A673 (cell line): ENCODE measurements around the gene COL4A4. TPM values are rescaled to one million over a fixed set of nuclear protein-coding genes. Genes with fewer than 3 reads are reported as not detected.

Experiments
- BruUV-seq: library from RNA; stranded (reverse); fragments of 400-500 nt; replicated peaks from 2 replicates; lab custom pipeline; 2021; lab: Mats Ljungman, UMichigan
- CTCF ChIA-PET: fragments of 300-600 bp; sonication (Branson Sonifier 250); formaldehyde crosslinking; loops from one replicate; lab custom pipeline; 2022; ENCODE audit warnings: antibody characterized with exemption; lab: Charles Lee
- POLR2A ChIA-PET: fragments of 300-600 bp; sonication (Branson Sonifier 250); formaldehyde crosslinking; loops from one replicate; lab custom pipeline; 2022; ENCODE audit warnings: antibody characterized with exemption; ENCODE audit not compliant: low non-redundant PET; lab: Charles Lee
- DNase-seq: peaks from one replicate; pipeline ENCODE4 v3.0.0-alpha.2; 2015; ENCODE audit warnings: low spot score
- H3K27ac ChIP-seq: fragments of 200-600 bp; sonication (generic); 2 replicates; pipeline ENCODE4 v1.5.1; 2016; ENCODE audit warnings: mixed run types, low read depth, mild to moderate bottlenecking, mixed read lengths, antibody characterized with exemption, low read length; ENCODE audit not compliant: poor library complexity, severe bottlenecking
- H3K27me3 ChIP-seq: fragments of 200-600 bp; sonication (generic); replicated peaks from 2 replicates; pipeline ENCODE4 v1.6.1; 2017; ENCODE audit warnings: mixed run types, low read depth, mild to moderate bottlenecking, mixed read lengths, antibody characterized with exemption, low read length; ENCODE audit not compliant: insufficient read depth, poor library complexity
- H3K36me3 ChIP-seq: fragments of 200-600 bp; sonication (generic); 2 replicates; pipeline ENCODE4 v1.6.1; 2016; ENCODE audit warnings: mixed run types, mild to moderate bottlenecking, mixed read lengths, antibody characterized with exemption, low read length; ENCODE audit not compliant: insufficient read depth, poor library complexity, severe bottlenecking
- H3K4me1 ChIP-seq: fragments of 200-600 bp; sonication (generic); 2 replicates; pipeline ENCODE4 v1.6.1; 2017; ENCODE audit warnings: mixed run types, mild to moderate bottlenecking, mixed read lengths, antibody characterized with exemption, low read length; ENCODE audit not compliant: insufficient read depth, poor library complexity, severe bottlenecking
- H3K4me3 ChIP-seq: fragments of 200-600 bp; sonication (generic); 2 replicates; pipeline ENCODE4 v1.5.1; 2016; ENCODE audit warnings: low read depth, mixed run types, mild to moderate bottlenecking, mixed read lengths, low read length; ENCODE audit not compliant: poor library complexity, severe bottlenecking
- H3K9me3 ChIP-seq: fragments of 200-600 bp; sonication (generic); 2 replicates; pipeline ENCODE4 v1.6.1; 2016; ENCODE audit warnings: mixed run types, low read depth, mild to moderate bottlenecking, mixed read lengths, antibody characterized with exemption, low read length; ENCODE audit not compliant: poor library complexity, severe bottlenecking
- EZH2 ChIP-seq: fragments of 200-600 bp; sonication (generic); IDR thresholded peaks from 2 replicates; pipeline ENCODE4 v1.6.1; 2017; ENCODE audit warnings: borderline replicate concordance, low read depth, mild to moderate bottlenecking, mixed read lengths, antibody characterized with exemption, low read length; ENCODE audit not compliant: poor library complexity, severe bottlenecking
- intact Hi-C: fragments of 100-400 bp; cut with micrococcal nuclease; formaldehyde crosslinking; loops from one replicate; pipeline ENCODE4 v1.10.0; 2022; ENCODE audit not compliant: unreplicated experiment
- total RNA-seq: library from RNA; stranded (reverse); gene quantifications from 2 replicates; pipeline ENCODE4 v1.2.3, GENCODE V29; 2021
- TF ChIP-seq, protein P1 (sequence below): fragments of 300-800, 200-600 bp; sonication (generic); conservative IDR thresholded peaks from 2 replicates; pipeline ENCODE4 v1.5.1; 2017; ENCODE audit warnings: low read depth, mild to moderate bottlenecking, antibody characterized with exemption, low read length, moderate library complexity, mixed read lengths

Gene COL4A4
- total RNA-seq, 1 experiment from 2014 or later = not detected

DNA sequence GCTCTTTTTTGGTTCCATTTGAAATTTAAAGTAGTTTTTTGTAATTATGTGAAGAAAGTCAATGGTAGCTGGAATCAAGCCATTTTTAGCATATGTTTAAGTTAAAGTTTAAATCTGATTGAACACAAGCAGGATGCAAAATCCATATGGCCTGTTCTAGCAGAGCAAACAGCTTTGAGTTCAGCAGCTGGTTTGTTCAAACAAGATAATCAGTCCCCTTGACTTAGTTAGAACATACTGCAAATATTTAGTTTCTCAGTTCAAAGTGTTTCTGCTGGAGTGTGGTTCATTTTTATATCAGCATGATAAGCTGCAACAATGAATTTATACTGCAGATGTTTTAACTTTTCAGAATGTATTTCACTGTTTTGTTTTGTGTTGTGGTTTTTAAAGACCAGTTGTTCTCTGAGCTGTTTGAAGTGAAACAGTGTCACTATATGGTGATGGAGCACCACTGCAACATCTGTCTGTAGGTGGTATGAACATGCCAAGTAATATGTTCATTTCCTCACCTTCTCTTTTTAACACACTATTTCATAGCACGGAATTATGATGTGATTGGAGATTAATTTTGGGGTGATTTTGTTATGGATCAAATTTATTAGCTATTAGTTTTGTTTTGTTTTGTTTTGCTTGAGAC lies 125.3 kb downstream of the COL4A4 start:
- TF ChIP-seq, protein P1, sequence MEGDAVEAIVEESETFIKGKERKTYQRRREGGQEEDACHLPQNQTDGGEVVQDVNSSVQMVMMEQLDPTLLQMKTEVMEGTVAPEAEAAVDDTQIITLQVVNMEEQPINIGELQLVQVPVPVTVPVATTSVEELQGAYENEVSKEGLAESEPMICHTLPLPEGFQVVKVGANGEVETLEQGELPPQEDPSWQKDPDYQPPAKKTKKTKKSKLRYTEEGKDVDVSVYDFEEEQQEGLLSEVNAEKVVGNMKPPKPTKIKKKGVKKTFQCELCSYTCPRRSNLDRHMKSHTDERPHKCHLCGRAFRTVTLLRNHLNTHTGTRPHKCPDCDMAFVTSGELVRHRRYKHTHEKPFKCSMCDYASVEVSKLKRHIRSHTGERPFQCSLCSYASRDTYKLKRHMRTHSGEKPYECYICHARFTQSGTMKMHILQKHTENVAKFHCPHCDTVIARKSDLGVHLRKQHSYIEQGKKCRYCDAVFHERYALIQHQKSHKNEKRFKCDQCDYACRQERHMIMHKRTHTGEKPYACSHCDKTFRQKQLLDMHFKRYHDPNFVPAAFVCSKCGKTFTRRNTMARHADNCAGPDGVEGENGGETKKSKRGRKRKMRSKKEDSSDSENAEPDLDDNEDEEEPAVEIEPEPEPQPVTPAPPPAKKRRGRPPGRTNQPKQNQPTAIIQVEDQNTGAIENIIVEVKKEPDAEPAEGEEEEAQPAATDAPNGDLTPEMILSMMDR = no peak
- no peak for TF ChIP-seq EZH2
- ChIA-PET CTCF (no interaction called here), POLR2A (no interaction called here)

DNA sequence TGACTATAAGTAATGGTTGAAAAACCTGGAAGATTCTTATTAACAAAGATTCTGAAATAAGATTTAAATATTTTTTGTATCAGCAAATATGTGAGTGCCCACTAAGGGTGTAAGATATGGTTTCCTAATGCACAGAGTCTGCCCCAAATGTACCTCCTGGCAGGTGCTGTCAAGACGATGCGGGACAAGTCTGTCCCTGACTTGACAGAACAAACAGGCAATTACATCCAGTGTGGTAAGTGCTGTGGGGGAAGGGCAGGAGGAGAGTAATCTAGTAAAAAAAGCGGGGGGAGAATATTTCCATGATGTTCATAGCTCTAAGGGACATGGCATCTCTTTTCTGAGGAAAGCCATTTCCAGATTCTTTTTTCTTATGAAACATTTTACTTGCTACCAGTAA lies 127.5 kb downstream of the COL4A4 start:
- Histone ChIP-seq H3K4me1 (no peaks in the 10 kb centered on the region), H3K36me3 (no peaks in the 10 kb centered on the region), H3K27me3 (no peaks in the 10 kb centered on the region), H3K27ac (no peak overlapping the region), H3K9me3 (no peaks in the 10 kb centered on the region), H3K4me3 (no peak overlapping the region)
- no TSS peak for BruUV-seq
- intact Hi-C loops = no loop called here
- CTCF ChIA-PET = no interaction called here
- no peak for DNase-seq
- POLR2A ChIA-PET = no interaction called here
- TF ChIP-seq, protein P1 = no peak
- no peak for TF ChIP-seq EZH2

More for the DNA sequence above, 125.3 kb downstream of the COL4A4 start:
- Histone ChIP-seq H3K4me3 (no peak overlapping the region), H3K27me3 (no peaks in the 10 kb centered on the region), H3K9me3 (no peaks in the 10 kb centered on the region), H3K27ac (no peak overlapping the region), H3K4me1 (no peaks in the 10 kb centered on the region), H3K36me3 (no peaks in the 10 kb centered on the region)
- intact Hi-C loops = no loop called here
- no TSS peak for BruUV-seq
- DNase-seq = no peak

DNA sequence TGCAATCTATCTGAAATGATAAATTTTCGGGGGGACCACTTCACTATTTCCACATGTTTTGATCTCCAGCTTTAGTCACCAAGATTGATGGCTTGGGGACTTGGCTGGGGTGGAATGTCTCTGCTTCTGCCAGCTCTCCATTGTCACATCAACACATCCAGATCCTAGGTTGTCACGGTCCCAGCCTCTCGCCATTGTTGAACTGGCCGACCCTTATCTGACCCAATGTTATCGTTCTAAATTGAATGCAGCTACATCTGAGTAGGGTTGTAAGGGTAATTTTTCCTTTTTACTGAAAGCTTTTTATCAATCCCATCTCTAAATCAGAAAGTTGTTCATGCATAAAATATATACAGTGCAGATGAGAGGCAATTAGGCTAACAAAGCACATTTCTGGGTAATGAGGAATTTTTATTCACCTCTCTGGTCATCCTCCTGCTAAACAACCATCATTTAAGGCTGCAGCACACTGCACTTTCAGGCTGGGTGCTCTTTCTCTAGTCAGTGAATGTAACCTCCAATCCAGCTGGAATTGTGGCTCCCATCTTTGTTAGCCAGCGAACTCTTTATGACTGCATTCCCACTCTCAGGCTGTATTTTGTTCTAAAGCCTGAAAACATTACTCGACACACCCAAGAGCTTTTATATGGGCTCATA lies 128.2 kb downstream of the COL4A4 start:
- CTCF ChIA-PET = interaction anchor here (0.6 kb wide), 2 partner anchors 21 to 236 kb away, joined by 4 to 8 read pairs; partner anchors contain the start of gene IRS1

More for the DNA sequence above, 128.2 kb downstream of the COL4A4 start:
- DNase-seq = no peak
- H3K4me1 ChIP-seq = no peaks in the 10 kb centered on the region
- H3K27me3 ChIP-seq = no peaks in the 10 kb centered on the region
- BruUV-seq = no TSS peak
- intact Hi-C loops = no loop called here
- no peak overlapping the region for H3K4me3 ChIP-seq
- H3K27ac ChIP-seq = no peak overlapping the region
- no peaks in the 10 kb centered on the region for H3K9me3 ChIP-seq
- POLR2A ChIA-PET = no interaction called here
- TF ChIP-seq, protein P1 = no peak
- TF ChIP-seq EZH2 = no peak
- H3K36me3 ChIP-seq = no peaks in the 10 kb centered on the region
